ENCODE data around the gene MARK3.

The MARK3 gene

GRCh38 chr14:103421556-103421955 is 36.3 kb downstream of the MARK3 start:
- ChIA-PET POLR2A (no interaction called here), CTCF (no interaction called here)
- TF ChIP-seq TARDBP (IDR thresholded peaks at IDR 0.05) (no peak), NFRKB (IDR thresholded peaks at IDR 0.05) (no peak), FOXK2 (IDR thresholded peaks at IDR 0.05) (no peak), PKNOX1 (IDR thresholded peaks at IDR 0.05) (no peak), HDGF (IDR thresholded peaks at IDR 0.05; ENCODE audit: borderline replicate concordance) (no peak), LEF1 (IDR thresholded peaks at IDR 0.05; ENCODE audit: borderline replicate concordance) (no peak), FOXA1 (IDR thresholded peaks at IDR 0.05) (no peak), ELF4 (IDR thresholded peaks at IDR 0.05) (no peak), BHLHE40 (IDR thresholded peaks at IDR 0.05; ENCODE audit: borderline replicate concordance) (no peak), L3MBTL2 (conservative IDR thresholded peaks at IDR 0.05) (no peak), SP1 (IDR thresholded peaks at IDR 0.05) (no peak), CTBP1 (IDR thresholded peaks at IDR 0.05; ENCODE audit: borderline replicate concordance) (no peak)
- no peak for DNase-seq (ENCODE audit: extremely low spot score)

GRCh38 chr14:103423050-103423461 is 37.8 kb downstream of the MARK3 start:
- TF ChIP-seq TARDBP (IDR thresholded peaks at IDR 0.05) = no peak
- no peak for TF ChIP-seq NFRKB (IDR thresholded peaks at IDR 0.05)
- peak; percentile 39; the same call in 1 of the 2 replicates for TF ChIP-seq ZNF384 (IDR thresholded peaks at IDR 0.05)
- POLR2A ChIA-PET = no interaction called here
- CTCF ChIA-PET = interaction anchor here (0.6 to 1.2 kb wide), 4 partner anchors 11 to 22 kb away, joined by 3 read pairs; no protein-coding TSS in a partner anchor
- DNase-seq (ENCODE audit: extremely low spot score) = no peak

GRCh38 chr14:103427485-103428443 is 42.5 kb downstream of the MARK3 start:
- TF ChIP-seq PKNOX1 (IDR thresholded peaks at IDR 0.05) (no peak), FOXA1 (IDR thresholded peaks at IDR 0.05) (no peak), FOXK2 (IDR thresholded peaks at IDR 0.05) (no peak), L3MBTL2 (conservative IDR thresholded peaks at IDR 0.05) (no peak), CTBP1 (IDR thresholded peaks at IDR 0.05; ENCODE audit: borderline replicate concordance) (no peak), NFRKB (IDR thresholded peaks at IDR 0.05) (no peak), HDGF (IDR thresholded peaks at IDR 0.05; ENCODE audit: borderline replicate concordance) (no peak), SUZ12 (IDR thresholded peaks at IDR 0.05) (no peak), TARDBP (IDR thresholded peaks at IDR 0.05) (no peak), ARNT (IDR thresholded peaks at IDR 0.05) (no peak), ELF4 (IDR thresholded peaks at IDR 0.05) (no peak), ZNF384 (IDR thresholded peaks at IDR 0.05) (no peak)
- no peak for DNase-seq (ENCODE audit: extremely low spot score)
- ChIA-PET POLR2A (no interaction called here), CTCF (no interaction called here)

GRCh38 chr14:103428723-103429556 is 43.7 kb downstream of the MARK3 start:
- ChIA-PET POLR2A (no interaction called here), CTCF (no interaction called here)
- no peak for DNase-seq (ENCODE audit: extremely low spot score)
- TF ChIP-seq LEF1 (IDR thresholded peaks at IDR 0.05; ENCODE audit: borderline replicate concordance) = no peak

GRCh38 chr14:103430358-103430757 is 45.1 kb downstream of the MARK3 start:
- POLR2A ChIA-PET = no interaction called here
- no peak for DNase-seq (ENCODE audit: extremely low spot score)
- CTCF ChIA-PET = no interaction called here
- TF ChIP-seq ZNF384 (IDR thresholded peaks at IDR 0.05) (no peak), TARDBP (IDR thresholded peaks at IDR 0.05) (no peak), LEF1 (IDR thresholded peaks at IDR 0.05; ENCODE audit: borderline replicate concordance) (no peak), L3MBTL2 (conservative IDR thresholded peaks at IDR 0.05) (no peak), ELF4 (IDR thresholded peaks at IDR 0.05) (no peak), SP1 (IDR thresholded peaks at IDR 0.05) (no peak), SUZ12 (IDR thresholded peaks at IDR 0.05) (no peak), BHLHE40 (IDR thresholded peaks at IDR 0.05; ENCODE audit: borderline replicate concordance) (no peak), PKNOX1 (IDR thresholded peaks at IDR 0.05) (no peak), FOXA1 (IDR thresholded peaks at IDR 0.05) (no peak), NFRKB (IDR thresholded peaks at IDR 0.05) (no peak), CTBP1 (IDR thresholded peaks at IDR 0.05; ENCODE audit: borderline replicate concordance) (no peak), FOXM1 (IDR thresholded peaks at IDR 0.05; ENCODE audit: borderline replicate concordance) (no peak), ARNT (IDR thresholded peaks at IDR 0.05) (no peak), HDGF (IDR thresholded peaks at IDR 0.05; ENCODE audit: borderline replicate concordance) (no peak), FOXK2 (IDR thresholded peaks at IDR 0.05) (no peak)

- DNase-seq (ENCODE audit: extremely low spot score) = no peak
- POLR2A ChIA-PET = no interaction called here
- no peak for TF ChIP-seq FOXK2 (IDR thresholded peaks at IDR 0.05)
- no peak for TF ChIP-seq ELF4 (IDR thresholded peaks at IDR 0.05)
- no peak for TF ChIP-seq HDGF (IDR thresholded peaks at IDR 0.05; ENCODE audit: borderline replicate concordance)
- TF ChIP-seq SP1 (IDR thresholded peaks at IDR 0.05) = no peak
- TF ChIP-seq BHLHE40 (IDR thresholded peaks at IDR 0.05; ENCODE audit: borderline replicate concordance) = no peak
- no peak for TF ChIP-seq NFRKB (IDR thresholded peaks at IDR 0.05)
- no peak for TF ChIP-seq L3MBTL2 (conservative IDR thresholded peaks at IDR 0.05)
- no peak for TF ChIP-seq ZNF384 (IDR thresholded peaks at IDR 0.05)
- no peak for TF ChIP-seq CTBP1 (IDR thresholded peaks at IDR 0.05; ENCODE audit: borderline replicate concordance)
- no peak for TF ChIP-seq ARNT (IDR thresholded peaks at IDR 0.05)
- no peak for TF ChIP-seq SUZ12 (IDR thresholded peaks at IDR 0.05)
- TF ChIP-seq PKNOX1 (IDR thresholded peaks at IDR 0.05) = no peak
- CTCF ChIA-PET = no interaction called here
Observed at GRCh38 chr14:103432627-103433026, 47.4 kb downstream of the MARK3 start.

Data from HEK293T (cell line).